CD14-positive monocyte (primary cell): ENCODE results near the gene RNF187. TPM values are rescaled to one million over a fixed set of nuclear protein-coding genes. Genes with fewer than 3 reads are reported as not detected.

ENCODE experiments used
- DNase-seq, 3 donors: peaks; one replicate each; pipeline ENCODE4 v3.0.0-alpha.2; 2011 to 2022
- H2AFZ ChIP-seq: 2 replicates; pipeline ENCODE4 v1.6.0; 2012; ENCODE audit warnings: mild to moderate bottlenecking, low read depth, low read length, inconsistent platforms; ENCODE audit not compliant: insufficient read depth, poor library complexity, severe bottlenecking
- H3K27ac ChIP-seq, 2 donors: 1 replicate in 1 of 2; 2 replicates in 1 of 2; pipeline ENCODE4 v1.5.1; 2012 to 2013; ENCODE audit warnings: low read length in 2 of 2, control low read depth in 1 of 2, inconsistent platforms in 1 of 2, low read depth in 1 of 2, mild to moderate bottlenecking in 1 of 2
- H3K27me3 ChIP-seq, 2 donors: one replicate each; pipeline versions ENCODE4 v1.6.0 to v1.6.1; 2011 to 2013; ENCODE audit warnings: low read length in 2 of 2; ENCODE audit not compliant: control insufficient read depth in 2 of 2, insufficient read depth in 2 of 2
- H3K36me3 ChIP-seq, 2 donors: replicated peaks in 1 of 2; 1 replicate in 1 of 2; 2 replicates in 1 of 2; pipeline versions ENCODE4 v1.5.1 to v1.6.1; 2012 to 2013; ENCODE audit warnings: low read length in 2 of 2, control low read depth in 1 of 2, inconsistent platforms in 1 of 2, mild to moderate bottlenecking in 1 of 2; ENCODE audit not compliant: insufficient read depth in 2 of 2, control insufficient read depth in 1 of 2
- H3K4me1 ChIP-seq, 2 donors: 1 replicate in 1 of 2; 2 replicates in 1 of 2; pipeline versions ENCODE4 v1.5.1 to v1.6.1; 2012 to 2013; ENCODE audit warnings: low read length in 2 of 2, control low read depth in 1 of 2, inconsistent platforms in 1 of 2, mild to moderate bottlenecking in 1 of 2, moderate library complexity in 1 of 2; ENCODE audit not compliant: insufficient read depth in 2 of 2, control insufficient read depth in 1 of 2
- H3K4me2 ChIP-seq: replicated peaks from 2 replicates; pipeline ENCODE3; 2012; ENCODE audit warnings: low read length, moderate library complexity, mild to moderate bottlenecking; ENCODE audit not compliant: poor library complexity, severe bottlenecking; ENCODE audit errors: extremely low read depth
- H3K4me3 ChIP-seq, 3 experiments: fragments of 200-600 bp in 1 of 3; sonication (generic) in 1 of 3; replicated peaks in 1 of 3; 1 replicate in 2 of 3; 2 replicates in 1 of 3; pipeline ENCODE4 v1.5.1; 2011 to 2013; ENCODE audit warnings: low read length in 3 of 3, mild to moderate bottlenecking in 3 of 3, control low read depth in 2 of 3, low read depth in 2 of 3, inconsistent platforms in 1 of 3, moderate library complexity in 1 of 3
- H3K79me2 ChIP-seq: 2 replicates; pipeline ENCODE4 v1.6.0; 2012; ENCODE audit warnings: mild to moderate bottlenecking, control low read depth, inconsistent platforms, low read length, moderate library complexity; ENCODE audit not compliant: insufficient read depth
- H3K9ac ChIP-seq: 2 replicates; pipeline ENCODE4 v1.6.0; 2017; ENCODE audit warnings: low read length, mild to moderate bottlenecking; ENCODE audit not compliant: insufficient read depth, poor library complexity, severe bottlenecking
- H3K9me3 ChIP-seq, 2 donors: replicated peaks in 1 of 2; 1 replicate in 1 of 2; 2 replicates in 1 of 2; pipeline versions ENCODE4 v1.5.1 to v1.6.1; 2012 to 2013; ENCODE audit warnings: low read length in 2 of 2, control low read depth in 1 of 2; ENCODE audit not compliant: control insufficient read depth in 1 of 2, insufficient read depth in 1 of 2
- H4K20me1 ChIP-seq: 2 replicates; pipeline ENCODE4 v1.6.0; 2012; ENCODE audit warnings: mild to moderate bottlenecking, low read length, control low read depth, moderate library complexity; ENCODE audit not compliant: insufficient read depth
- H3K27ac Mint-ChIP-seq, 7 donors: one replicate each; pipeline ENCODE4 v1.8.0; 2020; ENCODE audit warnings: mild to moderate bottlenecking in 7 of 7, mixed read lengths in 7 of 7, moderate library complexity in 6 of 7, inconsistent platforms in 2 of 7
- H3K27me3 Mint-ChIP-seq, 3 donors: one replicate each; pipeline ENCODE4 v1.8.0; 2021 to 2022; ENCODE audit warnings: low read depth in 3 of 3, mild to moderate bottlenecking in 3 of 3, mixed read lengths in 3 of 3, moderate library complexity in 3 of 3, inconsistent platforms in 1 of 3
- H3K36me3 Mint-ChIP-seq, 2 donors: one replicate each; pipeline ENCODE4 v1.8.0; 2020; ENCODE audit warnings: mixed read lengths in 2 of 2, inconsistent platforms in 1 of 2, mild to moderate bottlenecking in 1 of 2
- H3K4me1 Mint-ChIP-seq: one replicate; pipeline ENCODE4 v1.8.0; 2020; ENCODE audit warnings: mild to moderate bottlenecking, mixed read lengths
- H3K4me3 Mint-ChIP-seq, 2 donors: one replicate each; pipeline ENCODE4 v1.8.0; 2020; ENCODE audit warnings: mild to moderate bottlenecking in 2 of 2, mixed read lengths in 2 of 2, moderate library complexity in 1 of 2
- H3K9me3 Mint-ChIP-seq, 7 donors: one replicate each; pipeline ENCODE4 v1.8.0; 2020 to 2022; ENCODE audit warnings: mixed read lengths in 7 of 7, mild to moderate bottlenecking in 6 of 7, moderate library complexity in 6 of 7, inconsistent platforms in 2 of 7
- WGBS: methylation state at CpG from one replicate; pipeline ENCODE4 v1.1.5; 2013; ENCODE audit warnings: missing lambda C conversion rate; ENCODE audit not compliant: insufficient coverage; 5-methylcytosine and 5-hydroxymethylcytosine counted together
- intact Hi-C, 2 donors: fragments of 100-400 bp; cut with micrococcal nuclease; formaldehyde crosslinking; loops; one replicate each; pipeline versions ENCODE4 v1.15.0 to v1.15.1; 2023
- polyA plus RNA-seq, 3 donors: library from polyadenylated mRNA; depleted of rRNA in 1 of 3; unstranded in 2 of 3; stranded (reverse) in 1 of 3; fragments of 300-500 nt in 2 of 3; fragments of >200 nt in 1 of 3; fragmentation: Illumina TruSeq in 2 of 3; gene quantifications; 1 replicate in 2 of 3; 2 replicates in 1 of 3; pipeline ENCODE4 v1.2.3, GENCODE V29; 2012 to 2021
- TF ChIP-seq, protein P1 (sequence below): fragments of 200-600 bp; IDR thresholded peaks from one replicate; pipeline ENCODE4 v1.8.0; 2022; ENCODE audit warnings: antibody characterized with exemption, mild to moderate bottlenecking

Gene RNF187
- polyA plus RNA-seq, 3 donors, result 5.9 to 27.6 (median 24.6) TPM

DNA sequence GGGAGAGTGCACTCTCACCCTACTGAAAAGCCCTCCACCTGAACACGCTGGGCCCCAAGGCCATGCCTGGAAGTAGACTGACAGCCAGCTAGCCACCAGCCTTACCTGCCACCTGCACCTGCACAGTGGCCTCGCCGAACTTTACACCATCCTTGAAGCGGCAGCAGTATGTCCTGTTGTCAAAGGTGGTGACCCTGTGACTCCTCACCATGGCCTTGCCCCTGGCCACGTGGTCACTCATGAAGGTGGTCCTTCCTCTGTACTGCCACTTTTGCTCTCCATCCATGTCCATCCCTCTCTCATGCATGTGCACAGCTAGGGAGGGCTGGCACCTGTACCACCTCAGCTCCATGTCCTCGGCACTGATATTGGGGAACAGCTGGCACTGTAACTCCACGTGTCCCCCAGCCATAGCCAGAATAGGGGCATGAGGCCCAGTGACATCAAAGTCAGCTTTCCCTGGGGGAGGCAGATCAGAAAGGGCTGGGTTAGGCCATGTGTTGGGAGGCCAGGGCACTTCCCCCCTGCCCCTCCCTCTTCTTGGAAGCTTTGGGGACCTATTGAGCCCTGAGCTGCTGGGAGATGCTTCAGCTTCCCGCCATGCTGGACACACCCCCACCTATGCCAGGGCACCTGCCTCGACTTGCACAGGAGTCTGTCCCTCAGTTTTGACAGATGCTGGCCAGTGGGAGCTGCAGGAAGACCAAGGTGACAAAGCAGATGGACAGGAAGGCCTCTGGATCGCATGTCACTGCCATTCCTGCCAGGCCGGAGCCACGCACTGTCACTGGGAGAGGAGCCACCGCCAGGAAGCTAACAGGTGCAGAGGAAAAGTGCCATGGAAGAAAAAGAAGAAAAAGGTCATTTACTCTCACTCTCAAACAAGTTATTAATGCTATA, 24.6 kb downstream of the RNF187 start:
- no peak overlapping the region for H3K27ac Mint-ChIP-seq
- Histone ChIP-seq H3K79me2 (no peaks in the 10 kb centered on the region), H4K20me1 (no peaks in the 10 kb centered on the region), H3K4me3 (no peak overlapping the region), H3K4me2 (no peak overlapping the region), H3K4me1 (no peaks in the 10 kb centered on the region), H2AFZ (no peak overlapping the region), H3K9me3 (peaks cover 0 to 6% of the 10 kb centered on the region in 2 donors), H3K9ac (no peak overlapping the region), H3K36me3 (no peaks in the 10 kb centered on the region), H3K27ac (no peak overlapping the region), H3K27me3 (peaks cover 8 to 15% of the 10 kb centered on the region in 2 donors)
- TF ChIP-seq, protein P1, sequence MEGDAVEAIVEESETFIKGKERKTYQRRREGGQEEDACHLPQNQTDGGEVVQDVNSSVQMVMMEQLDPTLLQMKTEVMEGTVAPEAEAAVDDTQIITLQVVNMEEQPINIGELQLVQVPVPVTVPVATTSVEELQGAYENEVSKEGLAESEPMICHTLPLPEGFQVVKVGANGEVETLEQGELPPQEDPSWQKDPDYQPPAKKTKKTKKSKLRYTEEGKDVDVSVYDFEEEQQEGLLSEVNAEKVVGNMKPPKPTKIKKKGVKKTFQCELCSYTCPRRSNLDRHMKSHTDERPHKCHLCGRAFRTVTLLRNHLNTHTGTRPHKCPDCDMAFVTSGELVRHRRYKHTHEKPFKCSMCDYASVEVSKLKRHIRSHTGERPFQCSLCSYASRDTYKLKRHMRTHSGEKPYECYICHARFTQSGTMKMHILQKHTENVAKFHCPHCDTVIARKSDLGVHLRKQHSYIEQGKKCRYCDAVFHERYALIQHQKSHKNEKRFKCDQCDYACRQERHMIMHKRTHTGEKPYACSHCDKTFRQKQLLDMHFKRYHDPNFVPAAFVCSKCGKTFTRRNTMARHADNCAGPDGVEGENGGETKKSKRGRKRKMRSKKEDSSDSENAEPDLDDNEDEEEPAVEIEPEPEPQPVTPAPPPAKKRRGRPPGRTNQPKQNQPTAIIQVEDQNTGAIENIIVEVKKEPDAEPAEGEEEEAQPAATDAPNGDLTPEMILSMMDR, result no peak
- H3K9me3 Mint-ChIP-seq, result peaks cover 0 to 16% (median 7%) of the 10 kb centered on the region in 7 donors
- no peaks in the 10 kb centered on the region for H3K4me1 Mint-ChIP-seq
- WGBS, result 80% methylated on average over 6 of the region's 13 CpGs
- H3K36me3 Mint-ChIP-seq, result no peaks in the 10 kb centered on the region
- no peak overlapping the region for H3K4me3 Mint-ChIP-seq
- peaks cover 28 to 51% (median 44%) of the 10 kb centered on the region in 3 donors for H3K27me3 Mint-ChIP-seq
- intact Hi-C loops, result loop anchor here in 1 of 2 donors (5.0 kb wide), 1 partner anchor 514 kb away; no protein-coding TSS in a partner anchor
- no peak for DNase-seq

DNA sequence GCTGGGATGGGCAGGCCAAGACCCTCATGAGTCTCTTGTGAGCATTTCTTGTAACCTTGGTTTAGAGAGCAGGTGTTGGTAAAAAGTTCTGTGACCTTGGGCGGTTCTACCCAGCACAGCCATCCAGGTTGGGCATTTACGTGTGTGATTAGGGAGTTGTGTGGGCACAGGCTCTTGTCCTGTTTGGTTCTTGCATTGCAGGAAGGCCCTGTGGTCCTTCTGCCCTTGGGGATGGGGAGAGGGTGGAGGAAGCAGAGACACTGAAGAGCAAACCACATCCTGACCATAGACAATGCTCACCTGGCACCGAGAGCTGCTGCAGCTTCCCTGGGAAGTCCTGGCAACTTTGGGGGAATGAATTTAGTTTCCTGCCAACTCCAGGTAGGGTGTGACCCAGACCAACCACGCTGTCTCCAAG, 25.6 kb downstream of the RNF187 start:
- Mint-ChIP-seq H3K27me3 (peaks cover 34 to 55% (median 49%) of the 10 kb centered on the region in 3 donors), H3K36me3 (no peaks in the 10 kb centered on the region), H3K4me3 (peak overlapping the region in 1 of 2 donors; percentile 36), H3K27ac (peak overlapping the region in 1 of 7 donors; percentile 48), H3K9me3 (peaks cover 0 to 15% (median 5%) of the 10 kb centered on the region in 7 donors), H3K4me1 (no peaks in the 10 kb centered on the region)
- H3K4me3 ChIP-seq, result no peak overlapping the region
- intact Hi-C loops, result loop anchor here in 1 of 2 donors (5.0 kb wide), 1 partner anchor 515 kb away; no protein-coding TSS in a partner anchor
- H3K4me2 ChIP-seq, result no peak overlapping the region
- H3K9ac ChIP-seq, result no peak overlapping the region
- 38% methylated on average over 2 of the region's 4 CpGs for WGBS
- no peaks in the 10 kb centered on the region for H3K36me3 ChIP-seq
- H3K27me3 ChIP-seq, result peaks cover 10 to 21% of the 10 kb centered on the region in 2 donors
- TF ChIP-seq, protein P1, result no peak
- no peak for DNase-seq
- H4K20me1 ChIP-seq, result no peaks in the 10 kb centered on the region
- no peaks in the 10 kb centered on the region for H3K79me2 ChIP-seq
- H3K27ac ChIP-seq, result no peak overlapping the region
- no peaks in the 10 kb centered on the region for H3K4me1 ChIP-seq
- peaks cover 0 to 6% of the 10 kb centered on the region in 2 donors for H3K9me3 ChIP-seq
- no peak overlapping the region for H2AFZ ChIP-seq
